Activated T-cell treated with anti-CD3 and anti-CD28 coated beads for 4 hours (primary cell): ENCODE measurements around the gene ACOT12.
"Not testable (repeated sequence)": the region's sequence is repeated elsewhere in the genome, so short reads cannot be mapped to it uniquely, and the experiment has no call there.

Source experiments
- DNase-seq: peaks from one replicate; pipeline ENCODE4 v3.0.0-alpha.2; 2020

Gene ACOT12

GRCh38 chr5:81397176-81397575 is 3.2 kb upstream of the ACOT12 start:
- DNase-seq, result no peak

- DNase-seq, result no peak
Observed at GRCh38 chr5:81395262-81395661, 1.3 kb upstream of the ACOT12 start.

- no peak for DNase-seq
Observed at GRCh38 chr5:81393430-81393782, 528 bp downstream of the ACOT12 start.

- no peak for DNase-seq
Observed at GRCh38 chr5:81389025-81389424, 4.9 kb downstream of the ACOT12 start.

- DNase-seq, result no peak
Observed at GRCh38 chr5:81388169-81388568, 5.8 kb downstream of the ACOT12 start.

GRCh38 chr5:81383867-81384266 is 10.1 kb downstream of the ACOT12 start:
- DNase-seq, result no peak

- DNase-seq, result no peak
Observed at GRCh38 chr5:81371354-81371876, 22.5 kb downstream of the ACOT12 start.

GRCh38 chr5:81370912-81371311 is 23.0 kb downstream of the ACOT12 start:
- DNase-seq, result no peak

- DNase-seq, result no peak
Observed at GRCh38 chr5:81365541-81365940, 28.4 kb downstream of the ACOT12 start.

- DNase-seq, result no peak
Observed at GRCh38 chr5:81363093-81363871, 30.7 kb downstream of the ACOT12 start.

- DNase-seq, result no peak
Observed at GRCh38 chr5:81361600-81361999, 32.3 kb downstream of the ACOT12 start.

GRCh38 chr5:81360640-81361039 is 33.3 kb downstream of the ACOT12 start:
- DNase-seq, result no peak

GRCh38 chr5:81359881-81360280 is 34.1 kb downstream of the ACOT12 start:
- DNase-seq, result no peak

GRCh38 chr5:81359108-81359507 is 34.8 kb downstream of the ACOT12 start:
- DNase-seq, result no peak

GRCh38 chr5:81355291-81356251 is 38.4 kb downstream of the ACOT12 start:
- DNase-seq, result no peak

- DNase-seq, result no peak
Observed at GRCh38 chr5:81354093-81354492, 39.8 kb downstream of the ACOT12 start.

GRCh38 chr5:81353189-81353588 is 40.7 kb downstream of the ACOT12 start:
- no peak for DNase-seq

- no peak for DNase-seq
Observed at GRCh38 chr5:81350507-81350906, 43.4 kb downstream of the ACOT12 start.

- DNase-seq, result no peak
Observed at GRCh38 chr5:81349161-81349560, 44.8 kb downstream of the ACOT12 start.

- DNase-seq, result no peak
Observed at GRCh38 chr5:81345411-81346003, 48.4 kb downstream of the ACOT12 start.

- DNase-seq, result no peak
Observed at GRCh38 chr5:81344736-81345135, 49.2 kb downstream of the ACOT12 start.

GRCh38 chr5:81338213-81338612 is 55.7 kb downstream of the ACOT12 start:
- not testable (repeated sequence) for DNase-seq

- no peak for DNase-seq
Observed at GRCh38 chr5:81337803-81338202, 56.1 kb downstream of the ACOT12 start.
